Measurements from ENCODE around the gene LPCAT3. TPM values are rescaled to one million over a fixed set of nuclear protein-coding genes. Genes with fewer than 3 reads are reported as not detected.
A peak's percentile ranks its signal among the peaks of the same experiment; 100 is the strongest.

The LPCAT3 gene
- total RNA-seq, 1 donor from 2014 or later, result 40.2 TPM

DNA sequence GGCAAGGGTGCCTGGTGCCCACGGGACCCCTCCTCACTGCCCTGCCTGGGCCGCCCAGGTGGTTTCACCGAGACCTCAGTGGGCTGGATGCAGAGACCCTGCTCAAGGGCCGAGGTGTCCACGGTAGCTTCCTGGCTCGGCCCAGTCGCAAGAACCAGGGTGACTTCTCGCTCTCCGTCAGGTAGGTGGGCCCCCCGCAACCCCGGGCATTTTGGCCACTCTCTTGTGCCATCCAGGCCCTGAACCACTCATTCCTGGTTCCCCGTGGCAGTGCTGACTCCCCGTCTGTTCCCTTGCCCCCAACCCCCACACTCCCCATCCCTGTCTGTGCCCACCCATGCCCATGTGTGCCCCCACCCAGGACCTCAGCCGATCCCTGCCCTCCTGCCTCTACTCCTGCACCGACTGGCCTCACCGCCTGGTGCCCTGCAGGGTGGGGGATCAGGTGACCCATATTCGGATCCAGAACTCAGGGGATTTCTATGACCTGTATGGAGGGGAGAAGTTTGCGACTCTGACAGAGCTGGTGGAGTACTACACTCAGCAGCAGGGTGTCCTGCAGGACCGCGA, 66.6 kb downstream of the LPCAT3 start:
- Mint-ChIP-seq H3K4me1 (ENCODE audit: unreplicated experiment) (peaks cover 30% of the 10 kb centered on the region), H3K9me3 (ENCODE audit: unreplicated experiment) (no peaks in the 10 kb centered on the region), H3K27ac (ENCODE audit: unreplicated experiment) (no peak overlapping the region), H3K4me3 (ENCODE audit: unreplicated experiment) (no peak overlapping the region), H3K27me3 (ENCODE audit: unreplicated experiment) (peaks cover 19% of the 10 kb centered on the region), H3K36me3 (ENCODE audit: low read depth, unreplicated experiment) (peaks cover 7% of the 10 kb centered on the region)
- TF ChIP-seq, protein P1, sequence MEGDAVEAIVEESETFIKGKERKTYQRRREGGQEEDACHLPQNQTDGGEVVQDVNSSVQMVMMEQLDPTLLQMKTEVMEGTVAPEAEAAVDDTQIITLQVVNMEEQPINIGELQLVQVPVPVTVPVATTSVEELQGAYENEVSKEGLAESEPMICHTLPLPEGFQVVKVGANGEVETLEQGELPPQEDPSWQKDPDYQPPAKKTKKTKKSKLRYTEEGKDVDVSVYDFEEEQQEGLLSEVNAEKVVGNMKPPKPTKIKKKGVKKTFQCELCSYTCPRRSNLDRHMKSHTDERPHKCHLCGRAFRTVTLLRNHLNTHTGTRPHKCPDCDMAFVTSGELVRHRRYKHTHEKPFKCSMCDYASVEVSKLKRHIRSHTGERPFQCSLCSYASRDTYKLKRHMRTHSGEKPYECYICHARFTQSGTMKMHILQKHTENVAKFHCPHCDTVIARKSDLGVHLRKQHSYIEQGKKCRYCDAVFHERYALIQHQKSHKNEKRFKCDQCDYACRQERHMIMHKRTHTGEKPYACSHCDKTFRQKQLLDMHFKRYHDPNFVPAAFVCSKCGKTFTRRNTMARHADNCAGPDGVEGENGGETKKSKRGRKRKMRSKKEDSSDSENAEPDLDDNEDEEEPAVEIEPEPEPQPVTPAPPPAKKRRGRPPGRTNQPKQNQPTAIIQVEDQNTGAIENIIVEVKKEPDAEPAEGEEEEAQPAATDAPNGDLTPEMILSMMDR (IDR thresholded peaks at IDR 0.05; ENCODE audit: unreplicated experiment), result no peak
- no peak for DNase-seq (ENCODE audit: low spot score)

DNA sequence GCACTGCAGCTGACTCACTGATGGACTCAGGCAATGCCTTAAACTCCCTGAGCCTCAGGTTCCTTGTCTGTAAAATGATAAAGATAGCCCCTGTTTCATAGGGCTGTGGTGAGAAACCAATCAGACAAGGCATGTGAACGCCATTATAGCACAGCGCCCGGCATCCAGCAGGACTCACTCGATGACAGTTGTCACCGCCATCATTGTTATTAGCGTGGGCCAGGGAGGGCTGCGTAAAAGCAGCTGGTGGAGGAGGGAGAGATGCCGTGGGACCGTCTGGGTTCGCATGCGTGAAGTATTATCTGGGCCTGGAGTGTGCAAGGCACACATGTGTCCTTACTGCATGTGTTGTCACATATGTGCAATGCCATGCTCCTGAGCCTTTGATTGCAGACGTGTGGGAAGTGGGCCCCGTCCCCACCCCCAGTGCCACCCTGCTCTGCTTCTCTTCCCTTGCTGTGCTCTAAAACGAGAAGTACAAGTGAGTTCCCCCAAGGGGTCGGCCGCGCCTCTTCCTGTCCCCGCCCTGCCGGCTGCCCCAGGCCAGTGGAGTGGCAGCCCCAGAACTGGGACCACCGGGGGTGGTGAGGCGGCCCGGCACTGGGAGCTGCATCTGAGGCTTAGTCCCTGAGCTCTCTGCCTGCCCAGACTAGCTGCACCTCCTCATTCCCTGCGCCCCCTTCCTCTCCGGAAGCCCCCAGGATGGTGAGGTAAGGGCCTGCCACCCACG, 67.3 kb downstream of the LPCAT3 start, which contains the start of gene PTPN6:
Gene PTPN6 (plus strand): TSS at position 546 of the 730 bp plus-strand sequence. CDS start 157 bp downstream, at position 703.
- no peak within 1 kb of the TSS for H3K27ac Mint-ChIP-seq (ENCODE audit: unreplicated experiment)

GRCh38 chr12:6950401-6950801, 67.9 kb downstream of the LPCAT3 start:
- no peak overlapping the region for H3K4me3 Mint-ChIP-seq (ENCODE audit: unreplicated experiment)
- H3K27me3 Mint-ChIP-seq (ENCODE audit: unreplicated experiment), result peaks cover 20% of the 10 kb centered on the region
- DNase-seq (ENCODE audit: low spot score), result peak; percentile 41
- H3K27ac Mint-ChIP-seq (ENCODE audit: unreplicated experiment), result no peak overlapping the region
- peaks cover 7% of the 10 kb centered on the region for H3K36me3 Mint-ChIP-seq (ENCODE audit: low read depth, unreplicated experiment)
- no peaks in the 10 kb centered on the region for H3K9me3 Mint-ChIP-seq (ENCODE audit: unreplicated experiment)
- peaks cover 32% of the 10 kb centered on the region for H3K4me1 Mint-ChIP-seq (ENCODE audit: unreplicated experiment)
- TF ChIP-seq, protein P1 (IDR thresholded peaks at IDR 0.05; ENCODE audit: unreplicated experiment), result peak; percentile 55

More for the DNA sequence above, 67.3 kb downstream of the LPCAT3 start, which contains the start of gene PTPN6:
- DNase-seq (ENCODE audit: low spot score), result no peak
- Mint-ChIP-seq H3K36me3 (ENCODE audit: low read depth, unreplicated experiment) (peaks cover 7% of the 10 kb centered on the region), H3K9me3 (ENCODE audit: unreplicated experiment) (no peaks in the 10 kb centered on the region), H3K4me1 (ENCODE audit: unreplicated experiment) (peaks cover 30% of the 10 kb centered on the region), H3K4me3 (ENCODE audit: unreplicated experiment) (no peak within 1 kb of the TSS), H3K27me3 (ENCODE audit: unreplicated experiment) (peaks cover 19% of the 10 kb centered on the region)
- TF ChIP-seq, protein P1 (IDR thresholded peaks at IDR 0.05; ENCODE audit: unreplicated experiment), result no peak

GRCh38 chr12:6948873-6949594, 69.2 kb downstream of the LPCAT3 start:
- Mint-ChIP-seq H3K4me3 (ENCODE audit: unreplicated experiment) (no peak overlapping the region), H3K4me1 (ENCODE audit: unreplicated experiment) (peaks cover 39% of the 10 kb centered on the region), H3K27ac (ENCODE audit: unreplicated experiment) (peak overlapping the region; percentile 43), H3K27me3 (ENCODE audit: unreplicated experiment) (peaks cover 22% of the 10 kb centered on the region), H3K9me3 (ENCODE audit: unreplicated experiment) (no peaks in the 10 kb centered on the region), H3K36me3 (ENCODE audit: low read depth, unreplicated experiment) (peaks cover 7% of the 10 kb centered on the region)
- TF ChIP-seq, protein P1 (IDR thresholded peaks at IDR 0.05; ENCODE audit: unreplicated experiment), result no peak
- no peak for DNase-seq (ENCODE audit: low spot score)

Data from endothelial cell (in vitro differentiated cells).